GM12878 (cell line): Measurements from ENCODE around the gene CD164L2. TPM values are rescaled to one million over a fixed set of nuclear protein-coding genes. Genes with fewer than 3 reads are reported as not detected.

Experiments used
- ATAC-seq: fragments of 200-7000 bp; cut with Tn5 transposase; 3 replicates; pipeline ENCODE4 v1.9.1; 2020; ENCODE audit warnings: mild to moderate bottlenecking, moderate library complexity
- BruUV-seq: library from RNA; stranded (reverse); fragments of 400-500 nt; replicated peaks from 2 replicates; lab custom pipeline; 2021; lab: Mats Ljungman, UMichigan
- CTCF ChIA-PET: fragments of 300-600 bp; sonication (Branson Sonifier 250); formaldehyde crosslinking; extraction: SDS; loops from one replicate; lab custom pipeline; 2021; ENCODE audit warnings: inconsistent platforms; lab: Yijun Ruan, JAX
- POLR2A ChIA-PET: fragments of 350-600 bp; formaldehyde crosslinking; extraction: SDS; loops from one replicate; lab custom pipeline; 2021; ENCODE audit warnings: inconsistent platforms; lab: Charles Lee
- RAD21 ChIA-PET: fragments of 300-600 bp; sonication (Branson Sonifier 250); formaldehyde crosslinking; loops from one replicate; lab custom pipeline; 2023; ENCODE audit warnings: antibody characterized with exemption; ENCODE audit not compliant: unreplicated experiment; lab: Charles Lee
- SMC1A ChIA-PET: fragments of 300-600 bp; sonication (Branson Sonifier 250); formaldehyde crosslinking; loops from one replicate; lab custom pipeline; 2023; ENCODE audit not compliant: unreplicated experiment, uncharacterized antibody; lab: Charles Lee
- DNase-seq: peaks from one replicate; pipeline ENCODE4 v3.0.0-alpha.2; 2011; ENCODE audit warnings: low read depth, low spot score
- FAIRE-seq: peaks from 3 replicates; lab custom pipeline; 2011; peaks lifted over from hg19 to GRCh38; lab: Jason Lieb, UNC
- H2AFZ ChIP-seq: 2 replicates; pipeline ENCODE4 v1.6.0; 2011; ENCODE audit warnings: low read depth, low read length, control low read depth; ENCODE audit not compliant: control insufficient read depth
- H3K27ac ChIP-seq: 2 replicates; pipeline ENCODE4 v1.5.1; 2011; ENCODE audit warnings: control low read depth; ENCODE audit not compliant: control insufficient read depth, insufficient read depth
- H3K27me3 ChIP-seq, 2 experiments: replicated peaks in 1 of 2; 2 replicates each; pipeline versions ENCODE4 v1.6.0 to v1.6.1; 2011; ENCODE audit warnings: low read length in 1 of 2; ENCODE audit not compliant: control insufficient read depth in 2 of 2, insufficient read depth in 2 of 2
- H3K36me3 ChIP-seq, 2 experiments: 2 replicates each; pipeline ENCODE4 v1.5.1; 2011; ENCODE audit warnings: low read length in 1 of 2; ENCODE audit not compliant: control insufficient read depth in 2 of 2, insufficient read depth in 2 of 2
- H3K4me1 ChIP-seq: 2 replicates; pipeline ENCODE4 v1.6.1; 2011; ENCODE audit warnings: mild to moderate bottlenecking, low read length, moderate library complexity, mixed read lengths; ENCODE audit not compliant: control insufficient read depth, insufficient read depth
- H3K4me2 ChIP-seq: 2 replicates; pipeline ENCODE4 v1.6.0; 2011; ENCODE audit warnings: control low read depth; ENCODE audit not compliant: control insufficient read depth, insufficient read depth
- H3K4me3 ChIP-seq: fragments of 200-600 bp; sonication (generic); 2 replicates; pipeline ENCODE4 v1.5.1; 2016
- H3K79me2 ChIP-seq: 2 replicates; pipeline ENCODE4 v1.6.0; 2011; ENCODE audit warnings: low read length; ENCODE audit not compliant: control insufficient read depth, insufficient read depth
- H3K9ac ChIP-seq: 2 replicates; pipeline ENCODE4 v1.8.0; 2011; ENCODE audit warnings: low read length, control low read depth, mixed read lengths; ENCODE audit not compliant: control insufficient read depth, insufficient read depth
- H3K9me3 ChIP-seq: replicated peaks from 3 replicates; pipeline ENCODE4 v1.5.1; 2011; ENCODE audit warnings: mild to moderate bottlenecking, low read length; ENCODE audit not compliant: control insufficient read depth, insufficient read depth
- H4K20me1 ChIP-seq: 2 replicates; pipeline ENCODE4 v1.6.0; 2011; ENCODE audit not compliant: control insufficient read depth, insufficient read depth
- CBX5 ChIP-seq: sonication (generic); IDR thresholded peaks from 2 replicates; pipeline ENCODE4 v1.6.1; 2016; ENCODE audit warnings: low read depth, moderate library complexity, mild to moderate bottlenecking, inconsistent platforms
- FOS ChIP-seq: IDR thresholded peaks from 3 replicates; pipeline ENCODE4 v1.6.1; 2011; ENCODE audit warnings: borderline replicate concordance; ENCODE audit not compliant: insufficient read length; ENCODE audit errors: extremely low read depth
- NR2C1 ChIP-seq: fragments of 450-650 bp; IDR thresholded peaks from 2 replicates; pipeline ENCODE4 v1.6.1; 2017; ENCODE audit warnings: antibody characterized with exemption, mild to moderate bottlenecking, moderate library complexity
- NR2F1 ChIP-seq: fragments of 450-650 bp; conservative IDR thresholded peaks from 2 replicates; pipeline ENCODE4 v1.6.1; 2017; ENCODE audit warnings: mild to moderate bottlenecking
- WGBS: methylation state at CpG from one replicate; pipeline ENCODE4 v1.1.6; 2016; ENCODE audit warnings: low lambda C conversion rate; ENCODE audit not compliant: insufficient replicate concordance, insufficient coverage; ENCODE audit errors: missing lambda C conversion rate; 5-methylcytosine and 5-hydroxymethylcytosine counted together
- in situ Hi-C: fragments of 300-500 bp; cut with MboI; formaldehyde crosslinking; loops from 9 replicates; pipeline ENCODE4 v1.14.3; 2018; ENCODE audit warnings: mixed read lengths
- intact Hi-C: fragments of 100-400 bp; cut with micrococcal nuclease; formaldehyde crosslinking; loops from one replicate; pipeline ENCODE4 v1.14.2; 2022; ENCODE audit not compliant: unreplicated experiment
- polyA plus RNA-seq, 11 experiments: library from polyadenylated mRNA; depleted of rRNA in 4 of 11; unstranded in 6 of 11; stranded (reverse) in 5 of 11; fragments of >200 nt; fragmentation: Nextera tagmentation in 4 of 11; fragmentation: Illumina TruSeq in 1 of 11; extraction: Ambion mirVana in 4 of 11; extraction: Trizol in 1 of 11; gene quantifications; 1 replicate in 1 of 11; 2 replicates in 10 of 11; pipeline versions ENCODE4 v1.2.1 to v1.2.3, GENCODE V29; 2011 to 2016; ENCODE audit warnings: inconsistent platforms in 2 of 11, missing spikeins in 2 of 11, low read depth in 1 of 11
- total RNA-seq, 4 experiments: library from RNA; depleted of rRNA in 3 of 4; stranded (reverse); fragments of >200 nt in 3 of 4; fragmentation: Illumina TruSeq in 1 of 4; extraction: Trizol in 1 of 4; gene quantifications; 2 replicates each; pipeline versions ENCODE4 v1.2.1 to v1.2.3, GENCODE V29; 2013 to 2021
- TF ChIP-seq, protein P1 (sequence below): fragments of 450-650 bp; formaldehyde crosslinking; IDR thresholded peaks from 2 replicates; pipeline ENCODE4 v1.4.0; 2022; ENCODE audit warnings: mild to moderate bottlenecking, moderate library complexity

CD164L2 gene
- total and polyA plus RNA-seq, 10 of the 15 experiments (the other 5 are each of a cell fraction or from before 2014, with no cell fraction given): not detected

DNA sequence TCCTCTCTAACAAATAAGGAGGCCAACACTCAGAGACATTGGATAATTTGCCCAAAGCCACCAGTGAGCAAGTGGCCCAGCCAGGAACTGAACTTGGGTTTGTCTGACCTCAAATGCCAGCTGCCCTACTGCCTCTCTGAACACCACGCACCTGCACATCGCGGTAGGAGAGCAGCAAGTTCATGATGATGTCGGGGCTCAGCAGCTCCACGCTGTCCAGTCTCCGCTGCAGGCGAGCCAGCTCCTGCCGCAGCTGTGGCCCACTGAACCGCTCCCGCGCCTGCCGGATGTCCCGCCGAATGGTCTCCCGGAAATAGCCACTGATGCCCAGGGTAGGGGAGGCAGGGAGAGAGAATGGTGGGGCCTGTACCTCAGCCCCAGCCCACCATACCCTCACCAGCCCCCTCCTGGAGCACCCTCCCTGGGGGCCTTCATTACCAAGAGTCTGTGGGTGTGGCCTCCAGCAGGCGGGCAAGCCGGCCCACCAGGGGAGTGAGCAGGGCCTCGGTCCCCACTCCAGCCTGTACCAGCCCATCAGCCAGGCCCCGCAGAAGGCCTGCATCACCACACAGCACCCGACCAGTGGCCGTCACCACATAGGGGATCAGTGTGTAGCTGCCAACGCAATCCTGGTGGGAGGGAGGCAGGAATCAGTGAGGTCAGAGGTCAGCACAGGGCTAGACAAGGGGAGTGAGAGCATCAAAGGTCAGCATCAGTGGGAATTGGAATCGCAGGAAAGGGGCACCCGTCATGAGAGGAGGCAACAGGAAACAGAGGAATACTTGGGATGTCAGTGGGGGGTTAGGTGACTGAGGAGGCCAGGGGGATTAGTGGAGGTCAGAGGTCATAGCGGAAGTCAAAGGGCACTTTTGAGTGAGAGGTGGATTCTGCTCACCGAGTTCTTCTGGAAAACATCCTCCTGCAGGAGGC is 19.1 kb downstream of the CD164L2 start:
- no peak for FAIRE-seq
- CTCF ChIA-PET: interaction anchor here (0.7 to 4.0 kb wide), 6 partner anchors 11 to 242 kb away, joined by 3 to 35 read pairs (median 4); no protein-coding TSS in a partner anchor

More for the DNA sequence above, 19.1 kb downstream of the CD164L2 start:
- H3K4me1 ChIP-seq: peaks cover 16% of the 10 kb centered on the region
- ATAC-seq: no peak
- WGBS: 83% methylated on average over 25 of the region's 26 CpGs
- intact Hi-C loops: no loop called here
- no peaks in the 10 kb centered on the region for H3K79me2 ChIP-seq
- TF ChIP-seq NR2C1: peak; percentile 47; the same call in 1 of the 2 replicates
- no peak for TF ChIP-seq FOS
- TF ChIP-seq, protein P1, sequence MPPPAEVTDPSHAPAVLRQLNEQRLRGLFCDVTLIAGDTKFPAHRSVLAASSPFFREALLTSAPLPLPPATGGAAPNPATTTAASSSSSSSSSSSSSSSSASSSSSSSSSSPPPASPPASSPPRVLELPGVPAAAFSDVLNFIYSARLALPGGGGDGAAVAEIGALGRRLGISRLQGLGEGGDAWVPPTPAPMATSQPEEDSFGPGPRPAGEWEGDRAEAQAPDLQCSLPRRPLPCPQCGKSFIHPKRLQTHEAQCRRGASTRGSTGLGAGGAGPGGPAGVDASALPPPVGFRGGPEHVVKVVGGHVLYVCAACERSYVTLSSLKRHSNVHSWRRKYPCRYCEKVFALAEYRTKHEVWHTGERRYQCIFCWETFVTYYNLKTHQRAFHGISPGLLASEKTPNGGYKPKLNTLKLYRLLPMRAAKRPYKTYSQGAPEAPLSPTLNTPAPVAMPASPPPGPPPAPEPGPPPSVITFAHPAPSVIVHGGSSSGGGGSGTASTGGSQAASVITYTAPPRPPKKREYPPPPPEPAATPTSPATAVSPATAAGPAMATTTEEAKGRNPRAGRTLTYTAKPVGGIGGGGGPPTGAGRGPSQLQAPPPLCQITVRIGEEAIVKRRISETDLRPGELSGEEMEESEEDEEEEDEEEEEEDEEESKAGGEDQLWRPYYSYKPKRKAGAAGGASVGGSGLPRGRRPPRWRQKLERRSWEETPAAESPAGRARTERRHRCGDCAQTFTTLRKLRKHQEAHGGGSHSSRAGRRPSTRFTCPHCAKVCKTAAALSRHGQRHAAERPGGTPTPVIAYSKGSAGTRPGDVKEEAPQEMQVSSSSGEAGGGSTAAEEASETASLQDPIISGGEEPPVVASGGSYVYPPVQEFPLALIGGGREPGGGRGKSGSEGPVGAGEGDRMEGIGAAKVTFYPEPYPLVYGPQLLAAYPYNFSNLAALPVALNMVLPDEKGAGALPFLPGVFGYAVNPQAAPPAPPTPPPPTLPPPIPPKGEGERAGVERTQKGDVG (CRISPR knock-in tag): no peak
- peak; percentile 72; the same call in 1 of the 2 replicates for TF ChIP-seq NR2F1
- no peak for TF ChIP-seq CBX5
- TF ChIP-seq, all 136 proteins: peak for 2
- Histone ChIP-seq H3K9ac (no peak overlapping the region), H4K20me1 (no peaks in the 10 kb centered on the region; the same call in 1 of the 2 replicates), H3K36me3 (no peaks in the 10 kb centered on the region), H3K27ac (no peak overlapping the region), H3K27me3 (no peaks in the 10 kb centered on the region; a peak in 1 of 4 replicates), H3K4me2 (no peak overlapping the region), H2AFZ (no peak overlapping the region), H3K4me3 (no peak overlapping the region), H3K9me3 (no peaks in the 10 kb centered on the region)
- in situ Hi-C loops: no loop called here
- ChIA-PET RAD21 (interaction anchor here (1.7 kb wide), 1 partner anchor 31 kb away, joined by 9 read pairs; no protein-coding TSS in a partner anchor), SMC1A (interaction anchor here (3.3 kb wide), 1 partner anchor 24 kb away, joined by 27 read pairs; no protein-coding TSS in a partner anchor), POLR2A (no interaction called here)
- no TSS peak for BruUV-seq
- DNase-seq: no peak
